ENCODE data around the gene ADAM10. TPM values are rescaled to one million over a fixed set of nuclear protein-coding genes. Genes with fewer than 3 reads are reported as not detected.

ADAM10 gene
- total and polyA plus RNA-seq, 2 of the 4 experiments (the other 2 are of a cell fraction): 110 to 185 TPM

DNA sequence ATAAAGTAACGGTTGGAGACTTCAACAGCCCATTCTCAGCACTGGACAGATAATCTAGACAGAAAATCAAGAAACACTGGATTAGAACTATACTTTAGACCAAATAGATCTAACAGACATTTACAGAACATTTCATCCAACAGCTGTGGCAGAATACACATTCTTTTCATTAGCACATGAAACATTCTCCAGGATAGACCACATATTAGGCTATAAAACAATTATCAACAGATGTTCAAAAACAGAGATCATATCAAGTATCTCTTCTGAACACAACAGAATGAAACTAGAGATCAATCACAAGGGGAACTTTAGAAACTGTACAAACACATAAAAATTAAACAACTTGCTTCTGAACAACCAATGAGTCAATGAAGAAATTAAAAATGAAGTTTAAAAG is 133.3 kb downstream of the ADAM10 start:
- Histone ChIP-seq H2AFZ (replicated peaks; ENCODE audit: low read length, poor library complexity) (no peak overlapping the region), H3K14ac (replicated peaks; ENCODE audit: low read depth, low read length) (no peak overlapping the region), H3K27ac (ENCODE audit: insufficient read depth, low read length) (no peak overlapping the region), H3K56ac (ENCODE audit: extremely low read depth, insufficient read depth, low read length) (no peak overlapping the region), H2AK5ac (ENCODE audit: low read depth, low read length) (no peak overlapping the region), H2BK15ac (ENCODE audit: low read depth, low read length) (no peak overlapping the region), H3K4me2 (ENCODE audit: low read depth, low read length) (no peak overlapping the region), H3K9me3 (ENCODE audit: control insufficient read depth, insufficient read depth, low read length) (peaks cover 3% of the 10 kb centered on the region), H3K4me1 (ENCODE audit: control insufficient read depth, insufficient read depth, low read length) (peaks cover 6% of the 10 kb centered on the region), H4K8ac (ENCODE audit: low read depth in 2 of 2, low read length in 2 of 2) (no peak overlapping the region), H3K4me3 (ENCODE audit: insufficient read depth, low read depth, low read length) (no peak overlapping the region), H4K91ac (ENCODE audit: insufficient read depth, low read depth, low read length) (no peak overlapping the region), H3K18ac (ENCODE audit: low read depth, low read length) (no peak overlapping the region), H2AK9ac (replicated peaks; ENCODE audit: low read depth, low read length, poor library complexity) (no peak overlapping the region), H3K79me1 (ENCODE audit: low read depth in 1 of 2, low read length in 2 of 2) (peaks cover 22 to 28% of the 10 kb centered on the region in 2 experiments), H3K36me3 (ENCODE audit: control insufficient read depth, insufficient read depth, low read length) (peaks cover 19% of the 10 kb centered on the region), H3K27me3 (ENCODE audit: control insufficient read depth, insufficient read depth, low read length) (no peaks in the 10 kb centered on the region), H4K5ac (ENCODE audit: low read depth, low read length) (no peak overlapping the region), H2BK120ac (ENCODE audit: low read depth, low read length) (no peak overlapping the region), H2BK5ac (ENCODE audit: low read depth, low read length, poor library complexity, severe bottlenecking) (no peak overlapping the region), H3K9me1 (ENCODE audit: insufficient read depth, low read length) (peaks cover 5% of the 10 kb centered on the region), H2BK20ac (ENCODE audit: low read depth, low read length) (no peak overlapping the region), H4K20me1 (ENCODE audit: insufficient read depth, low read length) (peaks cover 5% of the 10 kb centered on the region; the same call in 1 of the 2 replicates), H3K9ac (ENCODE audit: low read depth, low read length) (no peak overlapping the region), H3K4ac (ENCODE audit: low read depth, low read length) (no peak overlapping the region), H3K23ac (ENCODE audit: low read depth, low read length) (no peak overlapping the region)
- TF ChIP-seq MAZ (IDR thresholded peaks at IDR 0.05; ENCODE audit: borderline replicate concordance, low read depth, low read length) (no peak), RCOR1 (IDR thresholded peaks at IDR 0.05; ENCODE audit: insufficient replicate concordance, low read length) (no peak), FOS (IDR thresholded peaks at IDR 0.05; ENCODE audit: low read depth, low read length) (no peak), SMC3 (IDR thresholded peaks at IDR 0.05; ENCODE audit: low read depth, low read length) (no peak), BHLHE40 (IDR thresholded peaks at IDR 0.05; ENCODE audit: low read depth, low read length) (no peak)
- TF ChIP-seq, protein P1, sequence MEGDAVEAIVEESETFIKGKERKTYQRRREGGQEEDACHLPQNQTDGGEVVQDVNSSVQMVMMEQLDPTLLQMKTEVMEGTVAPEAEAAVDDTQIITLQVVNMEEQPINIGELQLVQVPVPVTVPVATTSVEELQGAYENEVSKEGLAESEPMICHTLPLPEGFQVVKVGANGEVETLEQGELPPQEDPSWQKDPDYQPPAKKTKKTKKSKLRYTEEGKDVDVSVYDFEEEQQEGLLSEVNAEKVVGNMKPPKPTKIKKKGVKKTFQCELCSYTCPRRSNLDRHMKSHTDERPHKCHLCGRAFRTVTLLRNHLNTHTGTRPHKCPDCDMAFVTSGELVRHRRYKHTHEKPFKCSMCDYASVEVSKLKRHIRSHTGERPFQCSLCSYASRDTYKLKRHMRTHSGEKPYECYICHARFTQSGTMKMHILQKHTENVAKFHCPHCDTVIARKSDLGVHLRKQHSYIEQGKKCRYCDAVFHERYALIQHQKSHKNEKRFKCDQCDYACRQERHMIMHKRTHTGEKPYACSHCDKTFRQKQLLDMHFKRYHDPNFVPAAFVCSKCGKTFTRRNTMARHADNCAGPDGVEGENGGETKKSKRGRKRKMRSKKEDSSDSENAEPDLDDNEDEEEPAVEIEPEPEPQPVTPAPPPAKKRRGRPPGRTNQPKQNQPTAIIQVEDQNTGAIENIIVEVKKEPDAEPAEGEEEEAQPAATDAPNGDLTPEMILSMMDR (conservative IDR thresholded peaks at IDR 0.05; ENCODE audit: low read depth, low read length): no peak
- TF ChIP-seq, protein P2, sequence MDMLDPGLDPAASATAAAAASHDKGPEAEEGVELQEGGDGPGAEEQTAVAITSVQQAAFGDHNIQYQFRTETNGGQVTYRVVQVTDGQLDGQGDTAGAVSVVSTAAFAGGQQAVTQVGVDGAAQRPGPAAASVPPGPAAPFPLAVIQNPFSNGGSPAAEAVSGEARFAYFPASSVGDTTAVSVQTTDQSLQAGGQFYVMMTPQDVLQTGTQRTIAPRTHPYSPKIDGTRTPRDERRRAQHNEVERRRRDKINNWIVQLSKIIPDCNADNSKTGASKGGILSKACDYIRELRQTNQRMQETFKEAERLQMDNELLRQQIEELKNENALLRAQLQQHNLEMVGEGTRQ (IDR thresholded peaks at IDR 0.05; ENCODE audit: low read depth, low read length): no peak
- BruUV-seq (replicated peaks): no TSS peak
- ATAC-seq (ENCODE audit: low read depth) (no peak), DNase-seq (no peak)
- in situ Hi-C loops (cut with MboI; ENCODE audit: low sequenced_read_pairs) (no loop called here), dilution Hi-C loops (cut with HindIII; ENCODE audit: low sequenced_read_pairs, unreplicated experiment) (no loop called here), intact Hi-C loops (cut with micrococcal nuclease) (loop anchor here (10.0 kb wide), 1 partner anchor 341 kb away; no protein-coding TSS in a partner anchor)
- 100% methylated on average over 1 of the region's 1 CpG; no CpG with 5 or more reads in 1 of the 2 experiments for WGBS, 2 experiments (ENCODE audit: extremely low coverage in 2 of 2, insufficient read length in 1 of 2)
- ChIA-PET POLR2A (ENCODE audit: unreplicated experiment) (no interaction called here), CTCF (no interaction called here)
